Upper lobe of left lung (tissue), 6 donors: ENCODE data around the gene CYFIP1. TPM values are rescaled to one million over a fixed set of nuclear protein-coding genes. Genes with fewer than 3 reads are reported as not detected.

ENCODE experiments used
- ATAC-seq, 2 donors: fragments of 200-7000 bp; cut with Tn5 transposase; one replicate each; pipeline ENCODE4 v1.9.1; 2022; ENCODE audit warnings: mild to moderate bottlenecking in 2 of 2, moderate library complexity in 2 of 2; ENCODE audit not compliant: low FRiP score in 2 of 2
- DNase-seq, 2 donors: peaks; one replicate each; pipeline ENCODE4 v3.0.0-alpha.2; 2019 to 2020
- H3K27ac ChIP-seq, 4 donors: fragments of 200-600 bp; sonication (generic); one replicate each; pipeline ENCODE4 v1.5.1; 2016 to 2019
- H3K27me3 ChIP-seq, 4 donors: fragments of 200-600 bp; sonication (generic); one replicate each; pipeline ENCODE4 v1.5.1; 2017 to 2019
- H3K36me3 ChIP-seq, 4 donors: fragments of 200-600 bp; sonication (generic); one replicate each; pipeline ENCODE4 v1.5.1; 2016 to 2019
- H3K4me1 ChIP-seq, 4 donors: fragments of 200-600 bp; sonication (generic); one replicate each; pipeline ENCODE4 v1.5.1; 2018 to 2019
- H3K4me3 ChIP-seq, 4 donors: fragments of 200-600 bp; sonication (generic); one replicate each; pipeline ENCODE4 v1.5.1; 2017 to 2019; ENCODE audit warnings: mild to moderate bottlenecking in 2 of 4, moderate library complexity in 1 of 4
- H3K9me3 ChIP-seq, 4 donors: fragments of 200-600 bp; sonication (generic); one replicate each; pipeline ENCODE4 v1.5.1; 2018 to 2019
- CTCF ChIP-seq, 6 experiments: fragments of 450-650 bp in 4 of 6; fragments of 200-600 bp in 2 of 6; sonication (generic) in 2 of 6; IDR thresholded peaks; one replicate each; pipeline ENCODE4 v1.5.1; 2016 to 2019; ENCODE audit warnings: antibody characterized with exemption in 6 of 6
- EP300 ChIP-seq, 4 donors: sonication (generic); formaldehyde crosslinking; IDR thresholded peaks; one replicate each; pipeline ENCODE4 v1.5.1; 2017; ENCODE audit warnings: antibody characterized with exemption in 4 of 4, control low read depth in 2 of 4
- POLR2A ChIP-seq, 4 donors: fragments of 450-650 bp; IDR thresholded peaks; one replicate each; pipeline ENCODE4 v1.5.1; 2016 to 2017; ENCODE audit warnings: antibody characterized with exemption in 4 of 4, mild to moderate bottlenecking in 2 of 4
- POLR2AphosphoS5 ChIP-seq, 2 donors: sonication (generic); formaldehyde crosslinking; IDR thresholded peaks; one replicate each; pipeline ENCODE4 v1.5.1; 2017; ENCODE audit warnings: antibody characterized with exemption in 2 of 2
- WGBS, 2 donors: methylation state at CpG; one replicate each; pipeline ENCODE4 v1.1.5; 2017 to 2018; 5-methylcytosine and 5-hydroxymethylcytosine counted together
- total RNA-seq, 6 donors: library from RNA; depleted of rRNA in 4 of 6; stranded (reverse); fragments of >200 nt in 4 of 6; gene quantifications; one replicate each; pipeline versions ENCODE4 v1.1.0 to v1.2.1, GENCODE V29; 2016 to 2021
- donor health status: DM: no; HTN: no; CAD: no; lungs with moderate emphysema.
- donor health status: DM: no; HTN: yes; CAD: no; lungs with severe emphysema.

Gene CYFIP1
- total RNA-seq, 6 donors from 2014 or later: 100 to 171 (median 136) TPM

- Histone ChIP-seq H3K27me3 (no peaks in the 10 kb centered on the region), H3K36me3 (peaks cover 12 to 83% (median 71%) of the 10 kb centered on the region in 4 donors), H3K27ac (no peak overlapping the region), H3K4me3 (no peak overlapping the region), H3K9me3 (no peaks in the 10 kb centered on the region), H3K4me1 (no peaks in the 10 kb centered on the region)
- no peak for DNase-seq
- WGBS, 2 donors: 85 to 88% methylated on average over 23 of the region's 23 CpGs
- ATAC-seq: no peak
- no peak for TF ChIP-seq POLR2AphosphoS5 (IDR thresholded peaks at IDR 0.05)
- no peak for TF ChIP-seq EP300 (IDR thresholded peaks at IDR 0.05)
- TF ChIP-seq CTCF (IDR thresholded peaks at IDR 0.05): no peak
- no peak for TF ChIP-seq POLR2A (IDR thresholded peaks at IDR 0.05)
Measured at GRCh38 chr15:22936577-22937472, 43.3 kb downstream of the CYFIP1 start.

- H3K27me3 ChIP-seq: no peaks in the 10 kb centered on the region
- no peaks in the 10 kb centered on the region for H3K9me3 ChIP-seq
- H3K27ac ChIP-seq: no peak overlapping the region
- H3K36me3 ChIP-seq: peaks cover 12 to 74% (median 56%) of the 10 kb centered on the region in 4 donors
- H3K4me1 ChIP-seq: no peaks in the 10 kb centered on the region
- 97% methylated on average over 9 of the region's 9 CpGs for WGBS, 2 donors
- TF ChIP-seq EP300 (IDR thresholded peaks at IDR 0.05): no peak
- TF ChIP-seq CTCF (IDR thresholded peaks at IDR 0.05): no peak
- no peak for TF ChIP-seq POLR2AphosphoS5 (IDR thresholded peaks at IDR 0.05)
- TF ChIP-seq POLR2A (IDR thresholded peaks at IDR 0.05): no peak
- DNase-seq (no peak), ATAC-seq (no peak)
- no peak overlapping the region for H3K4me3 ChIP-seq
Measured at GRCh38 chr15:22933641-22934061, 46.5 kb downstream of the CYFIP1 start.

- DNase-seq (peak in 1 of 2 donors; percentile 72), ATAC-seq (peak; percentile 10 to 54)
- no peaks in the 10 kb centered on the region for H3K9me3 ChIP-seq
- TF ChIP-seq EP300 (IDR thresholded peaks at IDR 0.05): no peak
- TF ChIP-seq POLR2AphosphoS5 (IDR thresholded peaks at IDR 0.05): no peak
- no peak for TF ChIP-seq POLR2A (IDR thresholded peaks at IDR 0.05)
- no peak for TF ChIP-seq CTCF (IDR thresholded peaks at IDR 0.05)
- no peak overlapping the region for H3K27ac ChIP-seq
- no peak overlapping the region for H3K4me3 ChIP-seq
- peaks cover 12 to 69% (median 44%) of the 10 kb centered on the region in 4 donors for H3K36me3 ChIP-seq
- H3K27me3 ChIP-seq: no peaks in the 10 kb centered on the region
- no peaks in the 10 kb centered on the region for H3K4me1 ChIP-seq
- WGBS, 2 donors: 92 to 93% methylated on average over 28 of the region's 28 CpGs
Measured at GRCh38 chr15:22931784-22932536, 48.2 kb downstream of the CYFIP1 start.

GRCh38 chr15:22930782-22931484 lies 49.2 kb downstream of the CYFIP1 start:
- Histone ChIP-seq H3K27ac (no peak overlapping the region), H3K4me1 (no peaks in the 10 kb centered on the region), H3K36me3 (peaks cover 12 to 65% (median 39%) of the 10 kb centered on the region in 4 donors), H3K27me3 (no peaks in the 10 kb centered on the region), H3K9me3 (no peaks in the 10 kb centered on the region), H3K4me3 (no peak overlapping the region)
- ATAC-seq: peak; percentile 16 to 50
- DNase-seq: no peak
- TF ChIP-seq POLR2AphosphoS5 (IDR thresholded peaks at IDR 0.05) (no peak), EP300 (IDR thresholded peaks at IDR 0.05) (no peak), POLR2A (IDR thresholded peaks at IDR 0.05) (no peak), CTCF (IDR thresholded peaks at IDR 0.05) (no peak)
- WGBS, 2 donors: 72 to 80% methylated on average over 5 to 10 of the region's 10 CpGs
